Ishikawa (cell line): Measurements from ENCODE around the gene PLEKHA5.

Experiments used
- CEBPB ChIP-seq: IDR thresholded peaks from 2 replicates; pipeline ENCODE4 v1.6.1; 2012
- CREB1 ChIP-seq: IDR thresholded peaks from 2 replicates; pipeline ENCODE4 v1.6.1; 2012; ENCODE audit warnings: low read depth
- EGR1 ChIP-seq: IDR thresholded peaks from 2 replicates; pipeline ENCODE4 v1.6.1; 2012
- EP300 ChIP-seq: IDR thresholded peaks from 2 replicates; pipeline ENCODE4 v1.6.1; 2012; ENCODE audit warnings: borderline replicate concordance
- FOXM1 ChIP-seq: IDR thresholded peaks from 2 replicates; pipeline ENCODE4 v1.6.1; 2012; ENCODE audit warnings: low read depth, borderline replicate concordance
- MAX ChIP-seq: IDR thresholded peaks from 2 replicates; pipeline ENCODE4 v1.6.1; 2012
- NFIC ChIP-seq: IDR thresholded peaks from 2 replicates; pipeline ENCODE4 v1.6.1; 2012
- RAD21 ChIP-seq: IDR thresholded peaks from 2 replicates; pipeline ENCODE4 v1.6.1; 2012; ENCODE audit warnings: low read depth
- TAF1 ChIP-seq: IDR thresholded peaks from 2 replicates; pipeline ENCODE4 v1.6.1; 2012; ENCODE audit warnings: low read depth, mild to moderate bottlenecking
- TCF12 ChIP-seq: IDR thresholded peaks from 2 replicates; pipeline ENCODE4 v1.6.1; 2012; ENCODE audit warnings: low read depth
- TEAD4 ChIP-seq: IDR thresholded peaks from 2 replicates; pipeline ENCODE4 v1.6.1; 2012
- YY1 ChIP-seq: IDR thresholded peaks from 2 replicates; pipeline ENCODE4 v1.6.1; 2012; ENCODE audit warnings: low read depth
- ZBTB7A ChIP-seq: IDR thresholded peaks from 2 replicates; pipeline ENCODE4 v1.6.1; 2012; ENCODE audit warnings: low read depth
- TF ChIP-seq, protein P1 (sequence below): IDR thresholded peaks from 2 replicates; pipeline ENCODE4 v1.6.1; 2012; ENCODE audit warnings: low read depth, mild to moderate bottlenecking

PLEKHA5 gene

DNA sequence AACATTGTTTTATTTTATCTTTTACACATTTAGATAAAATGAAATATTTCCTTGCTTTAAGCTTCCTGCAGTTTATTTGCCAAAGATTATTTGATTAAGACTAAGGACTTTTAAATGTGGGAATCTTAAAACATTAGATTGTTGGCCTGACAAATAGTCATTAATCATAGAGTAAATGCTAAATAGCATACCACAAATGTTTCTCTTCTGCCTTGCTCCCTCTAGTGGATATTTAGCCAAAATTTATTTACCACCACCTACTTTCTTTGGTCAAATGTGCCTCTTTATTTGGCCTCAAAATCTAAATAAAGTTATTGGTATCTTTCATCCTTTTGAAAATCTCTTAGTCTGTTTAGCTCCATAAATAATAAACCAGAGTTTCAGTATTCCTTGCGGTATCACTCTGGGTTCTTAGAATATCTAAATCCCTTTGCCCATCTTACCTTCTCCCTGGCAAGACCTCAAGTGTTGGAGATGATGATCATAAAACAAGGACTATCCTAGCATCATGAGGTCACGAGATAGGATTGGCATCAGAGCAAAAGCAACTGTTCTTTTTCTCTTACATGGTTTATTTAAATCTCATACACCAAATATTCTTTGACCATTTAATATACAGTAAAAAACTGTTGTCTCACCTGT is 159.2 kb downstream of the PLEKHA5 start:
- TF ChIP-seq TEAD4 (peak; percentile 58), RAD21 (peak; percentile 72), YY1 (no peak), EGR1 (no peak), MAX (no peak), NFIC (no peak)
- TF ChIP-seq, protein P1, sequence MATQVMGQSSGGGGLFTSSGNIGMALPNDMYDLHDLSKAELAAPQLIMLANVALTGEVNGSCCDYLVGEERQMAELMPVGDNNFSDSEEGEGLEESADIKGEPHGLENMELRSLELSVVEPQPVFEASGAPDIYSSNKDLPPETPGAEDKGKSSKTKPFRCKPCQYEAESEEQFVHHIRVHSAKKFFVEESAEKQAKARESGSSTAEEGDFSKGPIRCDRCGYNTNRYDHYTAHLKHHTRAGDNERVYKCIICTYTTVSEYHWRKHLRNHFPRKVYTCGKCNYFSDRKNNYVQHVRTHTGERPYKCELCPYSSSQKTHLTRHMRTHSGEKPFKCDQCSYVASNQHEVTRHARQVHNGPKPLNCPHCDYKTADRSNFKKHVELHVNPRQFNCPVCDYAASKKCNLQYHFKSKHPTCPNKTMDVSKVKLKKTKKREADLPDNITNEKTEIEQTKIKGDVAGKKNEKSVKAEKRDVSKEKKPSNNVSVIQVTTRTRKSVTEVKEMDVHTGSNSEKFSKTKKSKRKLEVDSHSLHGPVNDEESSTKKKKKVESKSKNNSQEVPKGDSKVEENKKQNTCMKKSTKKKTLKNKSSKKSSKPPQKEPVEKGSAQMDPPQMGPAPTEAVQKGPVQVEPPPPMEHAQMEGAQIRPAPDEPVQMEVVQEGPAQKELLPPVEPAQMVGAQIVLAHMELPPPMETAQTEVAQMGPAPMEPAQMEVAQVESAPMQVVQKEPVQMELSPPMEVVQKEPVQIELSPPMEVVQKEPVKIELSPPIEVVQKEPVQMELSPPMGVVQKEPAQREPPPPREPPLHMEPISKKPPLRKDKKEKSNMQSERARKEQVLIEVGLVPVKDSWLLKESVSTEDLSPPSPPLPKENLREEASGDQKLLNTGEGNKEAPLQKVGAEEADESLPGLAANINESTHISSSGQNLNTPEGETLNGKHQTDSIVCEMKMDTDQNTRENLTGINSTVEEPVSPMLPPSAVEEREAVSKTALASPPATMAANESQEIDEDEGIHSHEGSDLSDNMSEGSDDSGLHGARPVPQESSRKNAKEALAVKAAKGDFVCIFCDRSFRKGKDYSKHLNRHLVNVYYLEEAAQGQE, result no peak

DNA sequence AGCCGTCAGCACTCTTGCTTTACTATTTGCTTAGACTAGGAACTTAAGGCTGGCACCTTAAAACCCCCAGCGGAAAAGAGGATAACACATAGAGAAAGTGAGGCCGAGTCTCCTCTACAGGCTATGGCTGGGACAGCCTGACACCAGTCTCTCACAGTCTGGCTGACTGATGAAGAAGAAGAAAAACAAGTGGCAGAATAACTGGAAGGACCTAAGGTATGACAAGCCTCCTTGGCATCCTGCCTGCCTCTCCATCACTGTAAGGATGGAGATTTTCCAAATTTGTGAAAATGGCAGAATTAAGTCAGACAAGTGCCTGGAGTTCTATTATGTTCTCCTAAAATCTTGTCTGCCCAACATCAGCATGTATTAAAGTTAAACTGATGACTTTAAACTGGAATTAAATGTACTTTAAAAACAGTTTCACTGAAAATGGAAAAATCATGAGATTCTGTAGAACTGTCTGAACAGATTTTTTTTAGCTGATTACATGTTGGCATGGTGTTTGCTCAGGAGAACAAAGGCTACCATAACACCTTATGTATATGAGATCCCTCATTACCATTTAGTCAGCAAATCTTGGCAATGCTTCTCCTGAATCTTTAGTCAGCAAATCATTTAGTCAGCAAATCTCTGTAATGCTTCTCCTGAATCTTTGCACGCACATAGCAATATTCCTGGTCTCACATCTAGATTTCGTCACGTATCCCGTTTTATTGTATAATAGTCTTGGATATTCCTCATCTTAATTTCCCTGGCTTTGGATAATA is 169.5 kb downstream of the PLEKHA5 start:
- no peak for TF ChIP-seq EP300

- TF ChIP-seq ZBTB7A, result no peak
- peak; percentile 47; the same call in 1 of the 2 replicates for TF ChIP-seq TCF12
- TF ChIP-seq TEAD4, result 0 out of 2 replicates have a peak, but pooled peaks have one; percentile 32
- no peak for TF ChIP-seq RAD21
- TF ChIP-seq CEBPB, result peak; percentile 77
- TF ChIP-seq EP300, result peak; percentile 63
- TF ChIP-seq FOXM1, result no peak
- TF ChIP-seq NFIC, result 0 out of 2 replicates have a peak, but pooled peaks have one; percentile 26
Observed at GRCh38 chr12:19299765-19300164, 170.2 kb downstream of the PLEKHA5 start.

DNA sequence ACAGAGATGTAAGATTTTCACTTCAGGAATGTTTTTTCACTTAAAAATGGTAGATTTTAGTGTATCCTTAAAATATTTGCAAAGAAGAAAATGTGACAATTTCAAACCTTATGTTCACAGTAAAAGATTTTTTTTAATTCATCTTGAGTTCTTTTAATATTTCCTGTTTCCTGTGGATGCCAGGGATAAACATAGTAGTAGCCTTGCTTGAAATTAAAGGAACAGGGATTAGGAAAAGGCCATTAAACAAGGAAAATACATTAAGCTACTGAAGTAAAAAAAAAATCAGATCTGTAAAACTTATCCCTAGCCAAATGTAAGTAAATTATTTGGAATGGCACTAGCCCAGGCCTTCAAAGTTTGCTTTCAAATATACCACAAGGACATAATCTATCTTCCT is 171.7 kb downstream of the PLEKHA5 start:
- TF ChIP-seq TAF1 (no peak), ZBTB7A (no peak), TEAD4 (no peak), TCF12 (no peak), MAX (no peak), CEBPB (no peak), RAD21 (no peak), YY1 (no peak), EGR1 (no peak), CREB1 (no peak)
- TF ChIP-seq, protein P1, result no peak

DNA sequence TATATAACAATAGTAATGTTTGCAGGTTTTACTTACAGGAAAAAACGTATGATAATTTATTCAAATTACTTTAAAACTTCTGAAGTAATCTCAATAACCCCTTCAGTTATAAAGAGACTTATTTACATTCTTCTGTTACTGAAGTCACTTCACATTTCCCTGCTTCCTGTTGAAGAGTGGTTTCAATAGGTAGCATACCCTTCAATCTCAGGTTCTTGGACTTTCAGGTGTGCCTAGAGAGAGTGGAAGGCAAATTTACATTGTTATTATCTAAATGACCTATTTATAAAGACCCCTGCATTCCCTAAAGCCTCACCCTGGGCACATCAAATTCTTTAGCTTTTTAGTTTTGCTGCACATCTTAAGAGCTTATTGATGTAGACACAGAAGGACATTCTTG is 172.2 kb downstream of the PLEKHA5 start:
- TF ChIP-seq TCF12 (no peak), MAX (no peak), TAF1 (no peak), TEAD4 (no peak), ZBTB7A (no peak), CREB1 (no peak), YY1 (no peak), NFIC (no peak)
- TF ChIP-seq, protein P1, result no peak
